GM21576 (cell line): Measurements from ENCODE around the gene CDK12.

Source experiments
- ATAC-seq: cut with Tn5 transposase; IDR thresholded peaks from one replicate; pipeline ENCODE4 v1.9.1; 2021; ENCODE audit warnings: mild to moderate bottlenecking, moderate library complexity; ENCODE audit not compliant: unreplicated experiment

CDK12 gene

DNA sequence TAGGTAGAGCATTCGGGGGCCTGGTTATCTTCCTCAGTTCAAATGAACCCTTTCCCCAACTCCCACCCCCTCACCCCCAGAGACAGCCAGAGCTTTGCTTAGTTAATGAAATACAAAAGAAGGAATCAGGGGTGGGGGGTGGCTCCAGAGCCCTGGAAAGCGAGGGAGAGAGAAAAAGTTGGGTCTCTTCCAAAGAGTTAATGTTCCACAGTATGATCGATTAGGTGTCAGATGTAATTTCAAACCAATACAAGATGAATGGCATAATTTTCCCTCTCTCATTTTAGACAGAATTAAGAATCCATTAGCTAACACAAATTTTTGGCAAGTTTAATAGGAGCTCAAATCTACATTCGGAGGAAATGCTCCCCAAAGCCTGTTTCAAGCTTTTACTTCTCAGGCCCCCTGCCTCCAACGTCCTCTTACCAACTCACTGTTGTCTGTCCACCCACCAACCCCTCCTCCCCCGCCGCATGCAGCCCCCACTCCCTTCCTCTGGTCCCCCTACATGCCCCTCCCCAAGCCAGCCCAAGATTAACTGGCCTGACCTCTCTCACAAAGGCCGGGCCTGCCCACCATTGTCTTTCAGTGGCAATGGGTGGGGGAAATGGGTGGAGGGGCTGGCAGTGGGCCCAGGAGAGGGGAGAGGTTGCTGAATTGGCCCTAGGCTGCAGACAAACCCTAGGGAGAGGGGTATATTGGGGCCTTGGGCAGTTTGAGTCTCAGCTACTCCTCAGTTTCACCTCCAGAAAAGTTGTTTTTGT lies 118.2 kb downstream of the CDK12 start:
- no peak for ATAC-seq

GRCh38 chr17:39580082-39580468 lies 118.8 kb downstream of the CDK12 start:
- no peak for ATAC-seq

DNA sequence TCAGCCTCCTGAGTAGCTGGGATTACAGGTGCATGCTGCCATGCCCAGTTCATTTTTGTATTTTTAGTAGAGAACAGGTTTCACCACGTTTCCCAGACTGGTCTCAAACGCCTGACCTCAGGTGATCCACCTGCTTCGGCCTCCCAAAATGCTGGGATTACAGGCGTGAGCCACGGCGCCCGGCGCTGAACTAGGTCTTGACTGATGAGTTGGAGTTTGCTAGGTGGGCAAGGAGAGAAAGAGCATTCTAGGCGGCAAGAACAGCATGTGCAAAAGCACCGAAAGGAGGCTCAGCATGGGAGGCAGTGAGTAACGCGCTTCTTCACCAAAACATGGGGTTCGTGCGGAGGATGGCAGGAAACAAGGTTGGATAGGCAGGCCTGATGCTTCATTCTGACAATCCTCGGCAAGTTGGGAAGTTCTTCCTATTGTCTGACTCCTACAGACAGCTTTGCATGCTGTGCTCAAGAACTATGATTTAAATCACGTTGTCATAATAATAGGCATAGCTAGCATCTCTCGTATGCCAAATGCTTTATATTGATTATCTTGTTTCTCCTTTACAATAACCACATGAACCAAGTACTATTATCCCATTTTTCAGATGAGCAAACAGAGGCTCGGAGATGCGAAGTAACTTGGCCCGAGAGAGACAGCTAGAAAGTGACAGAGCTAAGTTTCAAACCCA lies 119.9 kb downstream of the CDK12 start:
- no peak for ATAC-seq

DNA sequence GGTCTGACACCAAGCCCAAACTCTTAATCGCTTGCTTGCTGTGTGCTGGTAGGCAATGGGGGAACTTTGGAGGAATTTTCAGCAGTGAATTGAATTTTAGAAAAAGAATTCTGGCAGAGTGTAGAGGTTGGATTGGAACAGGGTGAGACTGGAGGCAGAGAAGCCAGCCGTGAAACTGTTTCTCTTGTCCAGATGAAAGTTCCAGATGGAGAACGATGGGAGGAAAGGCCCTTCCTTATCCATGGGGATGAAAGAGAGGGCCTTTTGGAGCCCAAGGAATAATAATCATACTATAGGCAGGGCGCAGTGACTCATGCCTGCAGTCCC lies 120.4 kb downstream of the CDK12 start:
- ATAC-seq: no peak

- no peak for ATAC-seq
Observed at GRCh38 chr17:39582658-39583057, 121.4 kb downstream of the CDK12 start.
